HCT116 (cell line): ENCODE measurements around the gene UBR2. TPM values are rescaled to one million over a fixed set of nuclear protein-coding genes. Genes with fewer than 3 reads are reported as not detected.

ENCODE experiments used
- ATAC-seq: fragments of 200-7000 bp; cut with Tn5 transposase; 2 replicates; pipeline ENCODE4 v1.9.1; 2020; ENCODE audit warnings: mild to moderate bottlenecking, moderate library complexity
- BruUV-seq: library from RNA; stranded (reverse); fragments of 400-500 nt; replicated peaks from 2 replicates; lab custom pipeline; 2021; lab: Mats Ljungman, UMichigan
- CTCF ChIA-PET: fragments of 300-600 bp; sonication (Branson Sonifier 250); formaldehyde crosslinking; loops from one replicate; lab custom pipeline; 2021; ENCODE audit warnings: antibody characterized with exemption; lab: Charles Lee
- POLR2A ChIA-PET: fragments of 300-600, 350-600 bp; sonication (Branson Sonifier 250); formaldehyde crosslinking; loops from one replicate; lab custom pipeline; 2021; ENCODE audit warnings: antibody characterized with exemption; lab: Charles Lee
- RAD21 ChIA-PET, 2 experiments: fragments of 300-600 bp; sonication (Branson Sonifier 250); formaldehyde crosslinking; loops; one replicate each; lab custom pipeline; 2023; ENCODE audit warnings: low total read pairs in 2 of 2; ENCODE audit not compliant: uncharacterized antibody in 2 of 2, unreplicated experiment in 2 of 2, low non-redundant PET in 1 of 2; lab: Charles Lee
- DNase-seq: peaks from one replicate; pipeline ENCODE4 v3.0.0-alpha.2; 2010; ENCODE audit warnings: low read depth, low spot score
- H2AFZ ChIP-seq: fragments of 200-600 bp; shearing (Covaris generic), sonication (generic); 2 replicates; pipeline ENCODE4 v1.6.1; 2017; ENCODE audit warnings: low read depth, mixed run types, mixed read lengths, antibody characterized with exemption, low read length; ENCODE audit not compliant: poor library complexity, severe bottlenecking
- H3K27ac ChIP-seq: 2 replicates; pipeline ENCODE4 v1.5.1; 2012; ENCODE audit warnings: low read depth, low read length
- H3K27me3 ChIP-seq: fragments of 200-600 bp; sonication (generic); 2 replicates; pipeline ENCODE4 v1.6.1; 2016; ENCODE audit warnings: mixed run types, low read length, mixed read lengths; ENCODE audit not compliant: insufficient read depth
- H3K36me3 ChIP-seq, 2 experiments: fragments of 200-500 bp in 1 of 2; fragments of 200-600 bp in 1 of 2; sonication (Bioruptor generic) in 1 of 2; sonication (generic) in 1 of 2; 2 replicates each; pipeline versions ENCODE4 v1.5.1 to v1.6.1; 2014 to 2016; ENCODE audit warnings: low read length in 2 of 2, inconsistent platforms in 1 of 2, mixed read lengths in 1 of 2, mixed run types in 1 of 2; ENCODE audit not compliant: insufficient read depth in 2 of 2, control insufficient read depth in 1 of 2
- H3K4me1 ChIP-seq, 2 experiments: fragments of 200-600 bp in 1 of 2; sonication (generic) in 1 of 2; 2 replicates each; pipeline versions ENCODE4 v1.5.1 to v1.6.1; 2012 to 2017; ENCODE audit warnings: low read length in 2 of 2, inconsistent platforms in 1 of 2, mild to moderate bottlenecking in 1 of 2, mixed read lengths in 1 of 2, mixed run types in 1 of 2, moderate library complexity in 1 of 2; ENCODE audit not compliant: insufficient read depth in 2 of 2, control insufficient read depth in 1 of 2
- H3K4me2 ChIP-seq: fragments of 200-600 bp; sonication (generic); 2 replicates; pipeline ENCODE4 v1.6.1; 2017; ENCODE audit warnings: mixed run types, low read length, mixed read lengths
- H3K4me3 ChIP-seq, 2 experiments: fragments of 200-600 bp in 1 of 2; sonication (generic) in 1 of 2; replicated peaks in 1 of 2; 2 replicates each; pipeline ENCODE4 v1.5.1; 2011 to 2016; ENCODE audit warnings: low read length in 2 of 2, control low read depth in 1 of 2, low read depth in 1 of 2, mild to moderate bottlenecking in 1 of 2, mixed read lengths in 1 of 2, mixed run types in 1 of 2
- H3K79me2 ChIP-seq: fragments of 200-600 bp; sonication (generic); 2 replicates; pipeline ENCODE4 v1.6.1; 2017; ENCODE audit warnings: mild to moderate bottlenecking, mixed run types, low read length, moderate library complexity, mixed read lengths; ENCODE audit not compliant: insufficient read depth
- H3K9ac ChIP-seq: fragments of 200-600 bp; sonication (generic); 2 replicates; pipeline ENCODE4 v1.6.1; 2016; ENCODE audit warnings: low read length, mixed read lengths
- H3K9me2 ChIP-seq: fragments of 200-600 bp; sonication (generic), shearing (Covaris generic); 2 replicates; pipeline ENCODE4 v1.6.1; 2017; ENCODE audit warnings: mixed run types, mild to moderate bottlenecking, moderate library complexity; ENCODE audit not compliant: insufficient read depth
- H3K9me3 ChIP-seq, 2 experiments: fragments of 200-500 bp in 1 of 2; fragments of 200-600 bp in 1 of 2; sonication (Bioruptor generic) in 1 of 2; sonication (generic) in 1 of 2; 2 replicates each; pipeline ENCODE4 v1.6.1; 2014 to 2017; ENCODE audit warnings: low read length in 2 of 2, mixed read lengths in 2 of 2, inconsistent platforms in 1 of 2, low read depth in 1 of 2, mild to moderate bottlenecking in 1 of 2, mixed run types in 1 of 2, moderate library complexity in 1 of 2; ENCODE audit not compliant: control insufficient read depth in 1 of 2, insufficient read depth in 1 of 2
- H4K20me1 ChIP-seq: fragments of 200-600 bp; sonication (generic), shearing (Covaris generic); 2 replicates; pipeline ENCODE4 v1.6.1; 2017; ENCODE audit warnings: mixed run types, mild to moderate bottlenecking, moderate library complexity; ENCODE audit not compliant: insufficient read depth
- CBX3 ChIP-seq: IDR thresholded peaks from 2 replicates; pipeline ENCODE4 v1.6.1; 2012; ENCODE audit warnings: low read depth
- CEBPB ChIP-seq: IDR thresholded peaks from 2 replicates; pipeline ENCODE4 v1.6.1; 2012; ENCODE audit warnings: low read depth
- CTCF ChIP-seq, 3 experiments: fragments of 200-600 bp in 1 of 3; sonication (generic) in 1 of 3; IDR thresholded peaks in 2 of 3; conservative IDR thresholded peaks in 1 of 3; 2 replicates each; pipeline ENCODE4 v1.5.1; 2012 to 2017; ENCODE audit warnings: low read depth in 2 of 3, low read length in 2 of 3, antibody characterized with exemption in 1 of 3, borderline replicate concordance in 1 of 3, control low read depth in 1 of 3, mild to moderate bottlenecking in 1 of 3, mixed read lengths in 1 of 3, mixed run types in 1 of 3, moderate library complexity in 1 of 3; ENCODE audit not compliant: insufficient read depth in 1 of 3
- EGR1 ChIP-seq: IDR thresholded peaks from 2 replicates; pipeline ENCODE4 v1.6.1; 2012; ENCODE audit warnings: low read depth
- ELF1 ChIP-seq: IDR thresholded peaks from 2 replicates; pipeline ENCODE4 v1.6.1; 2012; ENCODE audit warnings: low read depth, borderline replicate concordance
- EZH2 ChIP-seq: fragments of 200-600 bp; sonication (generic); IDR thresholded peaks from 2 replicates; pipeline ENCODE4 v1.6.1; 2017; ENCODE audit warnings: antibody characterized with exemption, mixed run types
- EZH2phosphoT487 ChIP-seq: fragments of 200-600 bp; IDR thresholded peaks from 2 replicates; pipeline ENCODE4 v1.6.1; 2018; ENCODE audit warnings: antibody characterized with exemption, borderline replicate concordance
- JUND ChIP-seq: IDR thresholded peaks from 2 replicates; pipeline ENCODE4 v1.6.1; 2012
- MAX ChIP-seq: IDR thresholded peaks from 2 replicates; pipeline ENCODE4 v1.6.1; 2012
- POLR2AphosphoS5 ChIP-seq: IDR thresholded peaks from 2 replicates; pipeline ENCODE4 v1.6.1; 2011; ENCODE audit warnings: mild to moderate bottlenecking, low read depth, low read length, moderate library complexity
- RAD21 ChIP-seq: IDR thresholded peaks from 2 replicates; pipeline ENCODE4 v1.6.1; 2012; ENCODE audit warnings: low read depth, mild to moderate bottlenecking
- REST ChIP-seq: IDR thresholded peaks from 2 replicates; pipeline ENCODE4 v1.6.1; 2012; ENCODE audit warnings: low read depth
- SIN3A ChIP-seq: IDR thresholded peaks from 2 replicates; pipeline ENCODE4 v1.6.1; 2012; ENCODE audit warnings: low read depth
- SP1 ChIP-seq: IDR thresholded peaks from 2 replicates; pipeline ENCODE4 v1.6.1; 2012; ENCODE audit warnings: low read depth
- TCF7L2 ChIP-seq: IDR thresholded peaks from 2 replicates; pipeline ENCODE4 v1.7.0; 2011; ENCODE audit warnings: borderline replicate concordance, inconsistent platforms; ENCODE audit not compliant: insufficient read depth, insufficient read length; ENCODE audit errors: extremely low read depth
- ZBTB33 ChIP-seq: IDR thresholded peaks from 2 replicates; pipeline ENCODE4 v1.6.1; 2011; ENCODE audit warnings: mild to moderate bottlenecking, low read length, moderate library complexity; ENCODE audit not compliant: insufficient replicate concordance; ENCODE audit errors: extremely low read depth
- ZFX ChIP-seq: fragments of 450-650 bp; IDR thresholded peaks from 2 replicates; pipeline ENCODE4 v1.6.1; 2017
- ZNF274 ChIP-seq: fragments of 200-500 bp; sonication (Bioruptor generic); IDR thresholded peaks from 2 replicates; pipeline ENCODE4 v1.6.1; 2014; ENCODE audit warnings: mild to moderate bottlenecking, low read depth, low read length, inconsistent platforms
- intact Hi-C: fragments of 100-400 bp; cut with micrococcal nuclease; formaldehyde crosslinking; loops from 2 replicates; pipeline ENCODE4 v1.10.0; 2022
- total RNA-seq: library from RNA; stranded (reverse); gene quantifications from one replicate; pipeline ENCODE4 v1.2.1, GENCODE V29; 2021; ENCODE audit not compliant: unreplicated experiment

UBR2 gene
- total RNA-seq, 1 experiment from 2014 or later, result 20.5 TPM

GRCh38 chr6:42551217-42551616 is 12.6 kb upstream of the UBR2 start:
- no peak for ATAC-seq
- Histone ChIP-seq H3K27ac (no peak overlapping the region), H3K79me2 (no peaks in the 10 kb centered on the region), H3K4me2 (no peak overlapping the region), H3K27me3 (no peaks in the 10 kb centered on the region), H3K9me2 (no peaks in the 10 kb centered on the region), H3K4me3 (no peak overlapping the region), H3K9ac (no peak overlapping the region), H3K36me3 (no peaks in the 10 kb centered on the region), H4K20me1 (no peaks in the 10 kb centered on the region), H3K4me1 (peaks cover 12 to 24% of the 10 kb centered on the region in 2 experiments), H2AFZ (no peak overlapping the region), H3K9me3 (no peaks in the 10 kb centered on the region)
- RAD21 ChIA-PET, result interaction anchor here in 1 of 2 experiments (0.7 kb wide), 1 partner anchor 38 kb away, joined by 3 read pairs; no protein-coding TSS in a partner anchor
- CTCF ChIA-PET, result no interaction called here
- BruUV-seq, result no TSS peak
- POLR2A ChIA-PET, result interaction anchor here (2.8 kb wide), 1 partner anchor 13 kb away, joined by 8 read pairs; the partner anchor contains the start of gene UBR2
- DNase-seq, result no peak
- TF ChIP-seq ZFX, result no peak
- no peak for TF ChIP-seq MAX
- no peak for TF ChIP-seq RAD21
- TF ChIP-seq JUND, result no peak
- TF ChIP-seq EGR1, result no peak
- TF ChIP-seq EZH2, result no peak
- no peak for TF ChIP-seq EZH2phosphoT487
- TF ChIP-seq CBX3, result no peak
- no peak for TF ChIP-seq ZBTB33
- TF ChIP-seq SP1, result no peak
- no peak for TF ChIP-seq CTCF (IDR thresholded peaks at IDR 0.05 in 2 of 3, conservative IDR thresholded peaks at IDR 0.05 in 1 of 3; ENCODE audit: borderline replicate concordance in 1 of 3, insufficient read depth in 1 of 3, low read depth in 2 of 3, low read length in 2 of 3)
- TF ChIP-seq SIN3A, result no peak
- TF ChIP-seq CEBPB, result no peak
- no peak for TF ChIP-seq POLR2AphosphoS5
- no peak for TF ChIP-seq ELF1
- no peak for TF ChIP-seq REST
- no peak for TF ChIP-seq ZNF274
- TF ChIP-seq TCF7L2, result no peak
- intact Hi-C loops, result no loop called here
